ENCODE results near the gene SMYD4. TPM values are rescaled to one million over a fixed set of nuclear protein-coding genes. Genes with fewer than 3 reads are reported as not detected.

SMYD4 gene
- total RNA-seq, 1 experiment from 2014 or later = 9.3 TPM

DNA sequence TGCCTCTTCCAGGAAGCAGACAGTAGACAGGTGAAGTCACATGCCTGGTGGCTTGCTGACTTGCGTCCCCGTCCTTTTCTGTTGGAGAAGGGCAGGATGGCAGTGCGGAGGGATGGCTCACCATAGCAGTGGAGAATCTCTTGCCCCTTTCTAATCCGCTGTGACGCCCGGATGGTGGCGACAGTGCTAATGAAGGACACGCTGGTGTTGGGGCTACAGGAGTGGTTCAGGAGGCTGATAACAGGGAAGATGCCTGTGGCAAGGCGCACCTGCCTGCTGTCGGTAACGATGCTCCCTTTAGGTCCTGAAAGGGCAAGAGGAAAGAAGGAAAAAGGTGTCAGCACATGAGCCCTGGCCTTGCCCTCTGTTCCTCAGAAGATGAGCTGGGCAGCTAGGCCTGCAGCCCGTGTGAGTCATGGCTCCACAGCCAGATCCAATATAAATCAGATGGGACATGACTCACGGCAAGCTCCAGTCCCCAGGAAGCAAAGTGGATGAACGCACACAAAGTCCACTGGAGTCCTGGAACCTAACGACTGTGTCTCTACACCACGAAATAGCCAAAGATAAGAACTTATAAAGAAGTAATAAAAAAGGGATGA is 42.3 kb downstream of the SMYD4 start:
- no peak for TF ChIP-seq EZH2phosphoT487 (IDR thresholded peaks at IDR 0.05; ENCODE audit: borderline replicate concordance, low read length)
- TF ChIP-seq, protein P1, sequence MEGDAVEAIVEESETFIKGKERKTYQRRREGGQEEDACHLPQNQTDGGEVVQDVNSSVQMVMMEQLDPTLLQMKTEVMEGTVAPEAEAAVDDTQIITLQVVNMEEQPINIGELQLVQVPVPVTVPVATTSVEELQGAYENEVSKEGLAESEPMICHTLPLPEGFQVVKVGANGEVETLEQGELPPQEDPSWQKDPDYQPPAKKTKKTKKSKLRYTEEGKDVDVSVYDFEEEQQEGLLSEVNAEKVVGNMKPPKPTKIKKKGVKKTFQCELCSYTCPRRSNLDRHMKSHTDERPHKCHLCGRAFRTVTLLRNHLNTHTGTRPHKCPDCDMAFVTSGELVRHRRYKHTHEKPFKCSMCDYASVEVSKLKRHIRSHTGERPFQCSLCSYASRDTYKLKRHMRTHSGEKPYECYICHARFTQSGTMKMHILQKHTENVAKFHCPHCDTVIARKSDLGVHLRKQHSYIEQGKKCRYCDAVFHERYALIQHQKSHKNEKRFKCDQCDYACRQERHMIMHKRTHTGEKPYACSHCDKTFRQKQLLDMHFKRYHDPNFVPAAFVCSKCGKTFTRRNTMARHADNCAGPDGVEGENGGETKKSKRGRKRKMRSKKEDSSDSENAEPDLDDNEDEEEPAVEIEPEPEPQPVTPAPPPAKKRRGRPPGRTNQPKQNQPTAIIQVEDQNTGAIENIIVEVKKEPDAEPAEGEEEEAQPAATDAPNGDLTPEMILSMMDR (conservative IDR thresholded peaks at IDR 0.05; ENCODE audit: low read depth, low read length) = no peak
- TF ChIP-seq EZH2 (IDR thresholded peaks at IDR 0.05; ENCODE audit: low read length, unreplicated experiment) = no peak
- Histone ChIP-seq H3K9ac (ENCODE audit: low read length) (peak overlapping the region; percentile 43), H3K4me1 (ENCODE audit: insufficient read depth, low read length) (peaks cover 15% of the 10 kb centered on the region), H4K20me1 (ENCODE audit: low read length) (no peaks in the 10 kb centered on the region), H3K4me2 (ENCODE audit: low read length) (peak overlapping the region; percentile 69), H3K79me2 (ENCODE audit: low read length) (no peaks in the 10 kb centered on the region), H3K36me3 (ENCODE audit: low read depth, low read length) (no peaks in the 10 kb centered on the region; the same call in 1 of the 2 replicates), H3K9me2 (replicated peaks; ENCODE audit: low read length) (no peaks in the 10 kb centered on the region), H3K9me3 (ENCODE audit: low read length) (no peaks in the 10 kb centered on the region), H2AFZ (ENCODE audit: low read length) (peak overlapping the region; percentile 59; the same call in 1 of the 2 replicates), H3F3A (ENCODE audit: low read length, unreplicated experiment) (no peaks in the 10 kb centered on the region), H3K4me3 (ENCODE audit: low read length) (no peak overlapping the region), H3K27me3 (ENCODE audit: low read length) (no peaks in the 10 kb centered on the region), H3K27ac (ENCODE audit: low read length) (peak overlapping the region; percentile 79)
- peak; percentile 87 for DNase-seq
- intact Hi-C loops (cut with micrococcal nuclease) = no loop called here
- CTCF ChIA-PET = interaction anchor here (0.6 kb wide), 1 partner anchor 78 kb away, joined by 3 read pairs; no protein-coding TSS in a partner anchor
- TSS peak; percentile 51 for BruUV-seq (replicated peaks)
- peak; percentile 98 for ATAC-seq
- POLR2A ChIA-PET (ENCODE audit: unreplicated experiment) = interaction anchor here (0.6 to 1.1 kb wide), 4 partner anchors 53 to 121 kb away, joined by 3 to 5 read pairs (median 4); no protein-coding TSS in a partner anchor

DNA sequence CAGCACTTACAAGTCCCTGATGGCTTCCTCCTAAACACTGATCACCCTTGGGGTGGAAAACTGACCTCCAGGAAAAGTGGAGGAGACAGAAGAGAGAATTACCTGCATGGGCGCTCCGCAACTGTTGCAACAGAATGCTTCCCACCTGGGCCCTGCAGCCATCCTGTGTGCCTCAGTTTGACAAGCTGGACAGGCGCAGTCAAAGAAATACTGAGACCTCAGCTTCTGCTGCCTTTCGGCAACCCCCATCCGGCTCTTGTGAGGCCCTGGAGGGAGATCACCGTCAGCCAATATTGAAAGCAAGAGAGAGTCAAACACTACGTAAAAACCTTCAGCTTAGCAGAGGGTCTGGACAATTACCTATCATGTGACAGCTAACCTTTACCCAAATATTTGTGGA is 43.0 kb downstream of the SMYD4 start:
- intact Hi-C loops (cut with micrococcal nuclease) = no loop called here
- no peaks in the 10 kb centered on the region for H3F3A ChIP-seq (ENCODE audit: low read length, unreplicated experiment)
- H3K9ac ChIP-seq (ENCODE audit: low read length) = no peak overlapping the region
- H3K4me1 ChIP-seq (ENCODE audit: insufficient read depth, low read length) = peaks cover 15% of the 10 kb centered on the region
- TF ChIP-seq EZH2 (IDR thresholded peaks at IDR 0.05; ENCODE audit: low read length, unreplicated experiment) (no peak), EZH2phosphoT487 (IDR thresholded peaks at IDR 0.05; ENCODE audit: borderline replicate concordance, low read length) (no peak)
- TF ChIP-seq, protein P1 (conservative IDR thresholded peaks at IDR 0.05; ENCODE audit: low read depth, low read length) = no peak
- no peaks in the 10 kb centered on the region for H3K79me2 ChIP-seq (ENCODE audit: low read length)
- ATAC-seq (no peak), DNase-seq (no peak)
- CTCF ChIA-PET = no interaction called here
- H3K27ac ChIP-seq (ENCODE audit: low read length) = peak overlapping the region; percentile 79; the same call in 1 of the 2 replicates
- H2AFZ ChIP-seq (ENCODE audit: low read length) = no peak overlapping the region
- POLR2A ChIA-PET (ENCODE audit: unreplicated experiment) = no interaction called here
- no peaks in the 10 kb centered on the region; the same call in 1 of the 2 replicates for H3K36me3 ChIP-seq (ENCODE audit: low read depth, low read length)
- no peaks in the 10 kb centered on the region for H3K9me3 ChIP-seq (ENCODE audit: low read length)
- H4K20me1 ChIP-seq (ENCODE audit: low read length) = no peaks in the 10 kb centered on the region
- no peak overlapping the region; the same call in 1 of the 2 replicates for H3K4me2 ChIP-seq (ENCODE audit: low read length)
- no peaks in the 10 kb centered on the region for H3K27me3 ChIP-seq (ENCODE audit: low read length)
- BruUV-seq (replicated peaks) = no TSS peak
- H3K4me3 ChIP-seq (ENCODE audit: low read length) = no peak overlapping the region
- no peaks in the 10 kb centered on the region for H3K9me2 ChIP-seq (replicated peaks; ENCODE audit: low read length)

DNA sequence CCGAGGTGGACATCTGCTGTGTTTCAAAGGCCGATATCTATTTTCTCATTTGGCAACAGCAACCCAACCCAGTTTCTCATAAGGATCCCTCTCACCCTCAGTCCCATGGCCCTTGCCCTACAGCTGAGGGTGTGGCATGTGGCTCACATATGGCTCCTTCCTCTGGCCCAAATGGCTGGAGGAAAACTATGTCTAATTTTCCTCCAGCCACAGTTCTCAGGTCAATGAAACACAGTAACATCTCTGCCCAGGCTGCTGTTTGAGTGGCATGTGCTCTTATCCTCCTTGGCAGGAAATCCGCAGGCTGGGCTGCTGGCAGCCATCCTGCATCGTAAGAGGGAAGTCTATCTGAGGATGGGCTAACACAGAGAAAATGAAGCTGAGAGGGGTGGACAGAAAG is 43.8 kb downstream of the SMYD4 start:
- POLR2A ChIA-PET (ENCODE audit: unreplicated experiment) = no interaction called here
- no peak for DNase-seq

More for the DNA sequence above, 43.8 kb downstream of the SMYD4 start:
- no peak overlapping the region for H3K4me3 ChIP-seq (ENCODE audit: low read length)
- H3K27ac ChIP-seq (ENCODE audit: low read length) = no peak overlapping the region
- no peak for ATAC-seq
- no peak for TF ChIP-seq EZH2phosphoT487 (IDR thresholded peaks at IDR 0.05; ENCODE audit: borderline replicate concordance, low read length)
- TF ChIP-seq, protein P1 (conservative IDR thresholded peaks at IDR 0.05; ENCODE audit: low read depth, low read length) = no peak
- TF ChIP-seq EZH2 (IDR thresholded peaks at IDR 0.05; ENCODE audit: low read length, unreplicated experiment) = no peak
- H3K4me2 ChIP-seq (ENCODE audit: low read length) = no peak overlapping the region
- H3F3A ChIP-seq (ENCODE audit: low read length, unreplicated experiment) = no peaks in the 10 kb centered on the region
- no peaks in the 10 kb centered on the region for H3K9me3 ChIP-seq (ENCODE audit: low read length)
- intact Hi-C loops (cut with micrococcal nuclease) = loop anchor here (2.0 kb wide), 1 partner anchor 65 kb away; no protein-coding TSS in a partner anchor
- BruUV-seq (replicated peaks) = no TSS peak
- H2AFZ ChIP-seq (ENCODE audit: low read length) = no peak overlapping the region
- no peaks in the 10 kb centered on the region for H3K79me2 ChIP-seq (ENCODE audit: low read length)
- H3K9me2 ChIP-seq (replicated peaks; ENCODE audit: low read length) = no peaks in the 10 kb centered on the region
- H4K20me1 ChIP-seq (ENCODE audit: low read length) = no peaks in the 10 kb centered on the region
- no peaks in the 10 kb centered on the region for H3K27me3 ChIP-seq (ENCODE audit: low read length)
- H3K4me1 ChIP-seq (ENCODE audit: insufficient read depth, low read length) = peaks cover 15% of the 10 kb centered on the region
- CTCF ChIA-PET = no interaction called here
- no peaks in the 10 kb centered on the region; the same call in 1 of the 2 replicates for H3K36me3 ChIP-seq (ENCODE audit: low read depth, low read length)
- no peak overlapping the region for H3K9ac ChIP-seq (ENCODE audit: low read length)

Measured in PC-3 (cell line).